Measurements from ENCODE around the gene HGS.
A peak's percentile ranks its signal among the peaks of the same experiment; 100 is the strongest.

Gene HGS

GRCh38 chr17:81706232-81706611, 22.4 kb downstream of the HGS start:
- DNase-seq, result no peak

GRCh38 chr17:81706757-81707624, 23.2 kb downstream of the HGS start:
- no peak for DNase-seq

GRCh38 chr17:81707725-81708646, 24.2 kb downstream of the HGS start:
- DNase-seq, result no peak

- DNase-seq, result no peak
Measured at GRCh38 chr17:81708739-81709185, 25.0 kb downstream of the HGS start.

- DNase-seq, result no peak
Measured at GRCh38 chr17:81710514-81711308, 26.9 kb downstream of the HGS start.

GRCh38 chr17:81711814-81712467, 28.1 kb downstream of the HGS start, which contains the start of gene SLC25A10:
Gene SLC25A10 (plus strand): TSS chr17:81712284. CDS start chr17:81712427, 143 bp downstream.
- peak; percentile 74 for DNase-seq

- peak; percentile 10 for DNase-seq
Measured at GRCh38 chr17:81712468-81713003, 28.7 kb downstream of the HGS start.

- no peak for DNase-seq
Measured at GRCh38 chr17:81713004-81713555, 29.3 kb downstream of the HGS start.

GRCh38 chr17:81713556-81714411, 30.0 kb downstream of the HGS start:
- DNase-seq, result no peak

GRCh38 chr17:81714412-81715106, 30.7 kb downstream of the HGS start:
- no peak for DNase-seq

GRCh38 chr17:81715107-81715871, 31.5 kb downstream of the HGS start:
- DNase-seq, result no peak

GRCh38 chr17:81715872-81716673, 32.3 kb downstream of the HGS start:
- DNase-seq, result no peak

- DNase-seq, result no peak
Measured at GRCh38 chr17:81716674-81716996, 32.8 kb downstream of the HGS start.

GRCh38 chr17:81717049-81717765, 33.4 kb downstream of the HGS start:
- DNase-seq, result no peak

GRCh38 chr17:81717766-81718089, 33.9 kb downstream of the HGS start:
- DNase-seq, result no peak

- no peak for DNase-seq
Measured at GRCh38 chr17:81719410-81720266, 35.8 kb downstream of the HGS start.

All from fibroblast of skin of abdomen (primary cell).